Trophoblast cell (in vitro differentiated cells and primary cell): ENCODE results near the gene A4GALT.
"Not testable (repeated sequence)": the region's sequence is repeated elsewhere in the genome, so short reads cannot be mapped to it uniquely, and the experiment has no call there.

Experiments
- DNase-seq, 2 donors: peaks; one replicate each; pipeline ENCODE4 v3.0.0-alpha.2; 2016
- H2AFZ ChIP-seq: 2 replicates; pipeline ENCODE4 v1.6.1; 2013; ENCODE audit warnings: low read length, moderate library complexity, mild to moderate bottlenecking; ENCODE audit not compliant: insufficient read depth, poor library complexity
- H2AK5ac ChIP-seq: 2 replicates; pipeline ENCODE4 v1.6.1; 2013; ENCODE audit warnings: mild to moderate bottlenecking, low read length
- H2BK120ac ChIP-seq: 2 replicates; pipeline ENCODE4 v1.6.1; 2013; ENCODE audit warnings: low read length, mild to moderate bottlenecking, moderate library complexity; ENCODE audit not compliant: insufficient read depth, poor library complexity
- H2BK12ac ChIP-seq: 2 replicates; pipeline ENCODE4 v1.6.1; 2013; ENCODE audit warnings: mild to moderate bottlenecking, low read length, moderate library complexity
- H2BK5ac ChIP-seq: 2 replicates; pipeline ENCODE4 v1.6.1; 2013; ENCODE audit warnings: low read length, low read depth, moderate library complexity, mild to moderate bottlenecking; ENCODE audit not compliant: poor library complexity
- H3K14ac ChIP-seq: 2 replicates; pipeline ENCODE4 v1.6.1; 2013; ENCODE audit warnings: mild to moderate bottlenecking, low read length
- H3K18ac ChIP-seq: 2 replicates; pipeline ENCODE4 v1.6.1; 2013; ENCODE audit warnings: mild to moderate bottlenecking, low read length
- H3K23ac ChIP-seq: 2 replicates; pipeline ENCODE4 v1.6.1; 2013; ENCODE audit warnings: low read length
- H3K27ac ChIP-seq: 2 replicates; pipeline ENCODE4 v1.5.1; 2013; ENCODE audit warnings: low read depth, mild to moderate bottlenecking, inconsistent platforms, low read length, moderate library complexity
- H3K27me3 ChIP-seq: 2 replicates; pipeline ENCODE4 v1.6.1; 2013; ENCODE audit warnings: inconsistent platforms, mild to moderate bottlenecking, low read length, moderate library complexity; ENCODE audit not compliant: insufficient read depth
- H3K36me3 ChIP-seq, 2 experiments: 1 replicate in 1 of 2; 2 replicates in 1 of 2; pipeline ENCODE4 v1.6.1; 2013; ENCODE audit warnings: low read length in 2 of 2, mild to moderate bottlenecking in 2 of 2, moderate library complexity in 1 of 2; ENCODE audit not compliant: insufficient read depth in 2 of 2, control insufficient read depth in 1 of 2
- H3K4ac ChIP-seq: 2 replicates; pipeline ENCODE4 v1.6.1; 2013; ENCODE audit warnings: low read depth, mild to moderate bottlenecking, low read length, moderate library complexity
- H3K4me1 ChIP-seq, 2 experiments: 1 replicate in 1 of 2; 2 replicates in 1 of 2; pipeline ENCODE4 v1.6.1; 2013; ENCODE audit warnings: low read length in 2 of 2, mild to moderate bottlenecking in 2 of 2, moderate library complexity in 1 of 2; ENCODE audit not compliant: insufficient read depth in 2 of 2, control insufficient read depth in 1 of 2
- H3K4me2 ChIP-seq: 2 replicates; pipeline ENCODE4 v1.6.1; 2013; ENCODE audit warnings: inconsistent platforms, mild to moderate bottlenecking, low read length, moderate library complexity
- H3K4me3 ChIP-seq: 2 replicates; pipeline ENCODE4 v1.5.1; 2013; ENCODE audit warnings: mild to moderate bottlenecking, low read depth, low read length, inconsistent platforms
- H3K79me1 ChIP-seq: one replicate; pipeline ENCODE4 v1.6.1; 2013; ENCODE audit warnings: low read length
- H3K79me2 ChIP-seq: 2 replicates; pipeline ENCODE4 v1.6.1; 2013; ENCODE audit warnings: low read length, mild to moderate bottlenecking; ENCODE audit not compliant: control insufficient read depth, insufficient read depth, poor library complexity
- H3K9ac ChIP-seq: 2 replicates; pipeline ENCODE4 v1.6.1; 2013; ENCODE audit warnings: mild to moderate bottlenecking, low read length
- H3K9me3 ChIP-seq: 2 replicates; pipeline ENCODE4 v1.6.1; 2013; ENCODE audit warnings: low read depth, mild to moderate bottlenecking, control low read depth, inconsistent platforms, low read length; ENCODE audit not compliant: insufficient read depth
- H4K12ac ChIP-seq: 2 replicates; pipeline ENCODE4 v1.6.1; 2013; ENCODE audit warnings: low read depth, mild to moderate bottlenecking, low read length, moderate library complexity
- H4K8ac ChIP-seq: 2 replicates; pipeline ENCODE4 v1.6.1; 2013; ENCODE audit warnings: low read depth, mild to moderate bottlenecking, low read length, moderate library complexity
- H4K91ac ChIP-seq: one replicate; pipeline ENCODE4 v1.6.1; 2013; ENCODE audit warnings: low read depth, mild to moderate bottlenecking, low read length, moderate library complexity
- WGBS: extraction: QIAGEN DNeasy Blood & Tissue Kit; methylation state at CpG from one replicate; pipeline ENCODE4 v1.1.7; 2013; ENCODE audit warnings: missing lambda C conversion rate; ENCODE audit not compliant: insufficient read length, insufficient coverage; ENCODE audit errors: extremely low coverage; 5-methylcytosine and 5-hydroxymethylcytosine counted together

Gene A4GALT

GRCh38 chr22:42673898-42674401, 46.7 kb downstream of the A4GALT start:
- Histone ChIP-seq H3K14ac (no peak overlapping the region), H4K12ac (no peak overlapping the region), H2BK120ac (no peak overlapping the region), H2BK5ac (no peak overlapping the region), H3K27me3 (no peaks in the 10 kb centered on the region), H3K23ac (no peak overlapping the region), H3K9ac (no peak overlapping the region), H4K91ac (no peak overlapping the region), H3K9me3 (peaks cover 6% of the 10 kb centered on the region), H3K18ac (no peak overlapping the region), H2BK12ac (no peak overlapping the region), H3K4ac (no peak overlapping the region), H3K79me2 (no peaks in the 10 kb centered on the region), H4K8ac (no peak overlapping the region), H2AK5ac (no peak overlapping the region), H3K36me3 (no peaks in the 10 kb centered on the region), H3K27ac (no peak overlapping the region), H3K4me3 (no peak overlapping the region), H3K4me1 (no peaks in the 10 kb centered on the region), H3K4me2 (no peak overlapping the region), H3K79me1 (no peaks in the 10 kb centered on the region), H2AFZ (no peak overlapping the region)
- WGBS = no CpG with 5 or more reads among the region's 2 CpGs
- DNase-seq = peak; percentile 54 to 55

GRCh38 chr22:42673071-42673470, 47.6 kb downstream of the A4GALT start:
- H3K4ac ChIP-seq, H3K27me3 ChIP-seq, H3K79me1 ChIP-seq, H2AFZ ChIP-seq, H3K27ac ChIP-seq, H4K8ac ChIP-seq, H3K79me2 ChIP-seq, H3K4me3 ChIP-seq, H2BK5ac ChIP-seq, H2BK120ac ChIP-seq, H3K4me1 ChIP-seq, H3K4me2 ChIP-seq, H3K36me3 ChIP-seq, H4K12ac ChIP-seq, H3K23ac ChIP-seq, H3K14ac ChIP-seq, H2BK12ac ChIP-seq, H2AK5ac ChIP-seq, H4K91ac ChIP-seq, H3K9ac ChIP-seq, H3K18ac ChIP-seq, H3K9me3 ChIP-seq: not testable (repeated sequence)
- peak; percentile 77 to 84 for DNase-seq
- no CpG with 5 or more reads among the region's 13 CpGs for WGBS

GRCh38 chr22:42670921-42671709, 49.6 kb downstream of the A4GALT start:
- H2AFZ ChIP-seq = no peak overlapping the region
- H2BK120ac ChIP-seq = no peak overlapping the region
- no peak overlapping the region for H2AK5ac ChIP-seq
- no peak overlapping the region for H2BK12ac ChIP-seq
- H3K18ac ChIP-seq = no peak overlapping the region
- H3K4ac ChIP-seq = no peak overlapping the region
- H3K4me3 ChIP-seq = no peak overlapping the region
- no peak overlapping the region for H3K23ac ChIP-seq
- no peaks in the 10 kb centered on the region for H3K36me3 ChIP-seq
- H3K4me2 ChIP-seq = no peak overlapping the region
- H3K14ac ChIP-seq = no peak overlapping the region
- no peaks in the 10 kb centered on the region for H3K27me3 ChIP-seq
- peak; percentile 71 to 82 for DNase-seq
- no peak overlapping the region for H4K91ac ChIP-seq
- no peak overlapping the region for H3K9ac ChIP-seq
- H4K8ac ChIP-seq = no peak overlapping the region
- H4K12ac ChIP-seq = no peak overlapping the region
- no peak overlapping the region for H2BK5ac ChIP-seq
- no CpG with 5 or more reads among the region's 19 CpGs for WGBS
- H3K9me3 ChIP-seq = no peaks in the 10 kb centered on the region
- H3K27ac ChIP-seq = no peak overlapping the region
- H3K79me2 ChIP-seq = no peaks in the 10 kb centered on the region
- no peaks in the 10 kb centered on the region for H3K4me1 ChIP-seq
- no peaks in the 10 kb centered on the region for H3K79me1 ChIP-seq

- Histone ChIP-seq H4K12ac (no peak overlapping the region), H3K4me2 (no peak overlapping the region), H4K8ac (no peak overlapping the region), H4K91ac (no peak overlapping the region), H2AK5ac (no peak overlapping the region), H3K9me3 (no peaks in the 10 kb centered on the region), H2BK12ac (no peak overlapping the region), H3K4me1 (no peaks in the 10 kb centered on the region), H2BK5ac (no peak overlapping the region), H3K9ac (no peak overlapping the region), H3K36me3 (no peaks in the 10 kb centered on the region), H3K14ac (no peak overlapping the region), H3K79me1 (no peaks in the 10 kb centered on the region), H3K4me3 (no peak overlapping the region), H3K27me3 (no peaks in the 10 kb centered on the region), H3K23ac (no peak overlapping the region), H3K18ac (no peak overlapping the region), H2AFZ (no peak overlapping the region), H3K79me2 (no peaks in the 10 kb centered on the region), H3K4ac (no peak overlapping the region), H2BK120ac (no peak overlapping the region), H3K27ac (no peak overlapping the region)
- DNase-seq = no peak
- WGBS = no CpG with 5 or more reads among the region's 4 CpGs
These were observed 50.6 kb downstream of the A4GALT start for GRCh38 chr22:42670046-42670445.
